Body of pancreas (tissue), 4 donors: ENCODE results near the gene OR2H1.

ENCODE experiments used
- POLR2A ChIP-seq, 3 donors: fragments of 450-650 bp; IDR thresholded peaks; one replicate each; pipeline ENCODE4 v1.6.1; 2016; ENCODE audit warnings: antibody characterized with exemption in 3 of 3, mild to moderate bottlenecking in 2 of 3
- TF ChIP-seq, protein P1 (sequence below), 7 experiments: fragments of 450-650 bp in 4 of 7; fragments of 200-600 bp in 3 of 7; sonication (generic) in 3 of 7; IDR thresholded peaks; one replicate each; pipeline ENCODE4 v1.5.1; 2016 to 2019; ENCODE audit warnings: antibody characterized with exemption in 7 of 7

DNA sequence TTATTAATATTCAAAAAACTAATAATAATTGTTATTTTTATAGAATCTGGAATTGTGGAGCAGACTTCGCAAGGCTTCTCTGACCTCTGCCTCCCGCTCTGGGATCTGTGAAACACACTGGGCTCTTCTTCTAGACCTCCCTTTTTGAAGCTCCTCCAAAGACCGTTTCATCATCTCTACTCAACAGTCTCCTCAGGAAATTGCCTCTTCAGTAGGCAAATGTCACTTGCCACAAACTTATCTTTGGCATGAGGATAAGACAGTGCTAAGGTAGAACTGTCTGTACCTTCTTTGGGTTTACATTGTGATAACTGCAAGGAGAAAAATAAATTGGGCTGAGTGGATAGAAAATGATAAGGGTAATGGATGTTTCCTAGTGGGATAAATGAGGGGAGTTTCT is 33.1 kb downstream of the OR2H1 start:
- TF ChIP-seq, protein P1, sequence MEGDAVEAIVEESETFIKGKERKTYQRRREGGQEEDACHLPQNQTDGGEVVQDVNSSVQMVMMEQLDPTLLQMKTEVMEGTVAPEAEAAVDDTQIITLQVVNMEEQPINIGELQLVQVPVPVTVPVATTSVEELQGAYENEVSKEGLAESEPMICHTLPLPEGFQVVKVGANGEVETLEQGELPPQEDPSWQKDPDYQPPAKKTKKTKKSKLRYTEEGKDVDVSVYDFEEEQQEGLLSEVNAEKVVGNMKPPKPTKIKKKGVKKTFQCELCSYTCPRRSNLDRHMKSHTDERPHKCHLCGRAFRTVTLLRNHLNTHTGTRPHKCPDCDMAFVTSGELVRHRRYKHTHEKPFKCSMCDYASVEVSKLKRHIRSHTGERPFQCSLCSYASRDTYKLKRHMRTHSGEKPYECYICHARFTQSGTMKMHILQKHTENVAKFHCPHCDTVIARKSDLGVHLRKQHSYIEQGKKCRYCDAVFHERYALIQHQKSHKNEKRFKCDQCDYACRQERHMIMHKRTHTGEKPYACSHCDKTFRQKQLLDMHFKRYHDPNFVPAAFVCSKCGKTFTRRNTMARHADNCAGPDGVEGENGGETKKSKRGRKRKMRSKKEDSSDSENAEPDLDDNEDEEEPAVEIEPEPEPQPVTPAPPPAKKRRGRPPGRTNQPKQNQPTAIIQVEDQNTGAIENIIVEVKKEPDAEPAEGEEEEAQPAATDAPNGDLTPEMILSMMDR (IDR thresholded peaks at IDR 0.05) = no peak
- no peak for TF ChIP-seq POLR2A (IDR thresholded peaks at IDR 0.05)
